HFF-Myc (cell line): Measurements from ENCODE around the gene ZFYVE26.
"Not testable (repeated sequence)": the region's sequence is repeated elsewhere in the genome, so short reads cannot be mapped to it uniquely, and the experiment has no call there.

Experiments used
- DNase-seq: peaks from one replicate; pipeline ENCODE4 v3.0.0-alpha.2; 2011; ENCODE audit warnings: low read depth; ENCODE audit errors: extremely low read depth
- H3K4me3 ChIP-seq: replicated peaks from 2 replicates; pipeline ENCODE4 v1.5.1; 2011; ENCODE audit warnings: low read depth, mild to moderate bottlenecking, control low read depth, low read length
- TF ChIP-seq, protein P1 (sequence below): IDR thresholded peaks from 2 replicates; pipeline ENCODE4 v1.5.1; 2012; ENCODE audit warnings: mild to moderate bottlenecking, low read depth, low read length, control low read depth; ENCODE audit errors: missing control alignments

The ZFYVE26 gene

DNA sequence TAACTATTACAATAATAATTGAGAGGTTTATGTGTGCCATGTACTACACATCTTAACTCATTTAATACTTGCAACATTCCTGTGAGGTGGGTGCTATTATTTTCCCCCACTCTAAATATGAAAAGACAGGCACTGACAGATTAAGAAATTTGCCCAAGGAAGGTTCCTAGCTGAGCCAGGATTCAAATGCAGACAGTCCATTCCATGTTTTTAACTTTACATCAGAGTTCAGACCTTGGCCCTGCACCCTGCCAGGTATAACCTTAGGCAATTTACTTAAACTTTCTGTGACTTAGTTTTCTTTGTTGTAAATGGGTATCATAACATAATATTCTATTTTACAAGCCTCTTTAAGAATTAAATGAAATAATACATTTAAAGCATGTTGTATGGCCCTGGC lies 88.1 kb downstream of the ZFYVE26 start:
- no peak for DNase-seq
- TF ChIP-seq, protein P1, sequence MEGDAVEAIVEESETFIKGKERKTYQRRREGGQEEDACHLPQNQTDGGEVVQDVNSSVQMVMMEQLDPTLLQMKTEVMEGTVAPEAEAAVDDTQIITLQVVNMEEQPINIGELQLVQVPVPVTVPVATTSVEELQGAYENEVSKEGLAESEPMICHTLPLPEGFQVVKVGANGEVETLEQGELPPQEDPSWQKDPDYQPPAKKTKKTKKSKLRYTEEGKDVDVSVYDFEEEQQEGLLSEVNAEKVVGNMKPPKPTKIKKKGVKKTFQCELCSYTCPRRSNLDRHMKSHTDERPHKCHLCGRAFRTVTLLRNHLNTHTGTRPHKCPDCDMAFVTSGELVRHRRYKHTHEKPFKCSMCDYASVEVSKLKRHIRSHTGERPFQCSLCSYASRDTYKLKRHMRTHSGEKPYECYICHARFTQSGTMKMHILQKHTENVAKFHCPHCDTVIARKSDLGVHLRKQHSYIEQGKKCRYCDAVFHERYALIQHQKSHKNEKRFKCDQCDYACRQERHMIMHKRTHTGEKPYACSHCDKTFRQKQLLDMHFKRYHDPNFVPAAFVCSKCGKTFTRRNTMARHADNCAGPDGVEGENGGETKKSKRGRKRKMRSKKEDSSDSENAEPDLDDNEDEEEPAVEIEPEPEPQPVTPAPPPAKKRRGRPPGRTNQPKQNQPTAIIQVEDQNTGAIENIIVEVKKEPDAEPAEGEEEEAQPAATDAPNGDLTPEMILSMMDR: no peak
- H3K4me3 ChIP-seq: no peak overlapping the region

DNA sequence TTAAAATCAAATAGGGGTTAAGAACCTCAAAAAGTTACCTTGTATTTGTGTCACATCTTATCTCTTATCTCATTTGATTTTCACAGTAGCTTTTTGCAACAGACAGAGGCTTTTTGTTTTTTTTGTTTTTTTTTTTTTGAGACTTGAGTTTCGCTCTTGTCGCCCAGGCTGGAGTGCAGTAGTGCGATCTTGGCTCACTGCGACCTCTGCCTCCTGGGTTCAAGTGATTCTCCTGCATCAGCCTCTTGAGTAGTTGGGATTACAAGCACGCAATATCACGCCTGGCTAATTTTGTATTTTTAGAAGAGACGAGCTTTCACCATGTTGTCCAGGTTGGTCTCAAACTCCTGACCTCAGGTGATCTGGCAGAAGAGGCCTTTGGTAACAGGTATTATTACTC lies 89.0 kb downstream of the ZFYVE26 start:
- no peak for DNase-seq
- TF ChIP-seq, protein P1: no peak

DNA sequence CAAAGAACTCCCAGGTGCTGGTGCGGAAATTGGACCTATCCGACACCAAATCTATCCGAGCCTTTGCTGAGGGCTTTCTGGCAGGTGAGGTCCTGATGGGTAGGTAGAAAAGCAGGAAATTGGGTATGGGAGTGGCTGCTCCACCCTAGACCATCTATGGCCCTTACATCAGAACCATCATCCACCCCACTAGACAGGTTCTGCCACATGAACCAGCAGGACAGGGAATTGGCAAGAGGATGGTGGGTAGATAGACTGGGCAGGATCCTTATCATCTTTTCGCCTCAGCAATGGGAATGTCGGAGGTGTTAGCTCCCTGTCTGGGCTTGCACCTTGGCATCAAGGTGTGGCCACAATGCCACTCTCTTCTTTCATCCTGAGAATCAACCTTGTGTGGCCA lies 91.2 kb downstream of the ZFYVE26 start:
- H3K4me3 ChIP-seq: no peak overlapping the region
- no peak for DNase-seq
- TF ChIP-seq, protein P1: no peak

More for the DNA sequence above, 89.0 kb downstream of the ZFYVE26 start:
- H3K4me3 ChIP-seq: no peak overlapping the region

DNA sequence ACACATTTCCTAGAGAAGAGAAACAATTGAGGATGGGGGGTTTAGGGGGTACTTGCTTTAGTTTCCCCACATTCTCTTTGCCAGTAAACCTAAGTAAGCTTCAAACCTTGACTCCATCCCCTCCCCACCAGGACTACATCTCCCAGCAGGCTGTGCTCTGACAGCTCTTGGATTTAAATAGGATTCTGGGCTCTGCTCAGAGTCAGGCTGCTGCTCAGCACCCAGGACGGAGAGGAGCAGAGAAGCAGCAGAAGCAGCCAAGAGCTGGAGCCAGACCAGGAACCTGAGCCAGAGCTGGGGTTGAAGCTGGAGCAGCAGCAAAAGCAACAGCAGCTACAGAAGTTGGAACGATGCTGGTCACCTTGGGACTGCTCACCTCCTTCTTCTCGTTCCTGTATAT lies 94.1 kb downstream of the ZFYVE26 start:
- DNase-seq: no peak
- no peak overlapping the region for H3K4me3 ChIP-seq
- TF ChIP-seq, protein P1: no peak

DNA sequence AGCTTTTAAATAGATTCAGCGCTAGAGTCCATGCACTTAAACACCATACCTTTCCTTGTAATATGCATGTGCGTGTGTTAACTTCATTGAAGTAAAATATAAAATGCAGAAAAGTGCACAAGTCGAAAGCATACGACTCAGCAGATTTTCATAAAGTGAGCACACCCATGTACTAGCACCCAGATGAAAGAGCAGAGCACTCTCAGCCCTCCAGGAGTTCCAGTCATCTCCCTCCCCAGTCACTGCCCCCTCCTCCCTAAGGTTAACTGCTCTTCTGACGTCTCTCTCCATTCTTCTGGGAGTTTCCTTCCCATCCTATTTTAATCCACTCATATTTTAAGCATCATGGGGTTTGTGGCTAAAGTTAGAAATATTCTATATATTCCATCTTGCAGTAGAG lies 94.5 kb downstream of the ZFYVE26 start:
- TF ChIP-seq, protein P1: no peak
- H3K4me3 ChIP-seq: no peak overlapping the region
- no peak for DNase-seq

DNA sequence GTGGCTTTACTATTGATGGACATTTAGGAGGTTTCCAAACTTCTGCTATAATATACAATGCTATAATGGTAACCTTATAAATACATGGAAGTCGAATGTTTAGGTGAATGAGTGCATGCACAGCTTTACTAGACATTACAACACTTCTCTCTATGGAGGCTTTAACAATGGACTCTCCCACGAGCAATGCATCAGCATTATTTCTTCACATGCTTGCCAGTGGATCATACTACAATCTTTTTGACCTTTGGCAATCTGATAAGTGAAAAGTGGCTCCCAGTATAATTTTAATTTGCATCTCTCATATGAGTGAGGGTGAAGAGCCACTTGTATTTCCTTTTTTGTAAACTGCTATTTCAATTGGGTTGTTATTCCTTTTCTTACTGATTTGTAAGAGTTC lies 96.5 kb downstream of the ZFYVE26 start:
- H3K4me3 ChIP-seq: no peak overlapping the region
- TF ChIP-seq, protein P1: no peak
- DNase-seq: no peak

DNA sequence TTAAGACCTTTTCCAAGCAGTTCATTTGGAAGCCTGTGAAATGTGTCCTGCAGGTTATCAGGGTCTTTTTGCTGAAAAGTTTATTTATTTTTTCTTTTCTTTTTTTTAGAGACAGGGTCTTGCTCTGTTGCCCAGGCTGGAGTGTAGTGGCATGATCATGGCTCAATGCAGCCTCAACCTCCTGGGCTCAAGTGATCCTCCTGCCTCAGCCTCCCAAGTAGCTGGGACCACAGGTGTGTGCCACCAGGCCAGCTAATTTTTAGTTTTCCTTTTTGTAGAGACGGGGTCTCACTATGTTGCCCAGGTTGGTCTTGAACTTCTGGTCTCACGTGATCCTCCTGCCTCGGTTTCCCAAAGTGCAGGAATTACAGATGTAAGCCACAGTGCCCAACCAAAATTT lies 97.0 kb downstream of the ZFYVE26 start:
- DNase-seq, H3K4me3 ChIP-seq: not testable (repeated sequence)
